Nephron progenitor cell (in vitro differentiated cells): ENCODE results near the gene IGFBP2.
A peak's percentile ranks its signal among the peaks of the same experiment; 100 is the strongest.

Source experiments
- DNase-seq: peaks from one replicate; pipeline ENCODE4 v3.0.0; 2021
- H3K27ac Mint-ChIP-seq: 2 replicates; pipeline ENCODE4 v1.8.0; 2021; ENCODE audit warnings: mild to moderate bottlenecking, moderate library complexity, mixed read lengths
- H3K27me3 Mint-ChIP-seq: 2 replicates; pipeline ENCODE4 v1.8.0; 2021; ENCODE audit warnings: mild to moderate bottlenecking, low read depth, mixed read lengths; ENCODE audit not compliant: poor library complexity
- H3K36me3 Mint-ChIP-seq: 2 replicates; pipeline ENCODE4 v1.8.0; 2021; ENCODE audit warnings: low read depth, mixed read lengths
- H3K4me1 Mint-ChIP-seq: 2 replicates; pipeline ENCODE4 v1.8.0; 2021; ENCODE audit warnings: mixed read lengths
- H3K4me3 Mint-ChIP-seq: 2 replicates; pipeline ENCODE4 v1.8.0; 2021; ENCODE audit warnings: mild to moderate bottlenecking, moderate library complexity, mixed read lengths
- H3K9me3 Mint-ChIP-seq: 2 replicates; pipeline ENCODE4 v1.8.0; 2021; ENCODE audit warnings: mild to moderate bottlenecking, moderate library complexity, mixed read lengths
- CTCF ChIP-seq: fragments of 200-600 bp; sonication (generic); IDR thresholded peaks from 2 replicates; pipeline ENCODE4 v1.5.0; 2021; ENCODE audit warnings: antibody characterized with exemption

The IGFBP2 gene

GRCh38 chr2:216674376-216674775, 41.2 kb downstream of the IGFBP2 start:
- TF ChIP-seq CTCF = no peak
- H3K27me3 Mint-ChIP-seq = peaks cover 14% of the 10 kb centered on the region
- no peaks in the 10 kb centered on the region for H3K9me3 Mint-ChIP-seq
- H3K4me1 Mint-ChIP-seq = peaks cover 19% of the 10 kb centered on the region
- no peak for DNase-seq
- H3K4me3 Mint-ChIP-seq = no peak overlapping the region
- peaks cover 62% of the 10 kb centered on the region for H3K36me3 Mint-ChIP-seq
- no peak overlapping the region for H3K27ac Mint-ChIP-seq

- H3K36me3 Mint-ChIP-seq = peaks cover 79% of the 10 kb centered on the region
- H3K9me3 Mint-ChIP-seq = no peaks in the 10 kb centered on the region
- H3K4me1 Mint-ChIP-seq = peaks cover 25% of the 10 kb centered on the region
- H3K27me3 Mint-ChIP-seq = peaks cover 10% of the 10 kb centered on the region
- no peak for TF ChIP-seq CTCF
- H3K4me3 Mint-ChIP-seq = no peak overlapping the region
- DNase-seq = no peak
- no peak overlapping the region for H3K27ac Mint-ChIP-seq
These were observed 43.4 kb downstream of the IGFBP2 start for GRCh38 chr2:216676630-216677029.

- Mint-ChIP-seq H3K27me3 (peaks cover 10% of the 10 kb centered on the region), H3K9me3 (no peaks in the 10 kb centered on the region), H3K4me3 (no peak overlapping the region), H3K27ac (no peak overlapping the region), H3K4me1 (peaks cover 34% of the 10 kb centered on the region), H3K36me3 (peaks cover 84% of the 10 kb centered on the region)
- TF ChIP-seq CTCF = no peak
- no peak for DNase-seq
These were observed 44.3 kb downstream of the IGFBP2 start for GRCh38 chr2:216677439-216678097.

GRCh38 chr2:216678098-216678465, 44.9 kb downstream of the IGFBP2 start:
- no peak for DNase-seq
- Mint-ChIP-seq H3K27ac (no peak overlapping the region), H3K4me3 (no peak overlapping the region), H3K36me3 (peaks cover 83% of the 10 kb centered on the region), H3K27me3 (peaks cover 10% of the 10 kb centered on the region), H3K9me3 (no peaks in the 10 kb centered on the region), H3K4me1 (peaks cover 35% of the 10 kb centered on the region)
- TF ChIP-seq CTCF = no peak

GRCh38 chr2:216678813-216679657, 45.8 kb downstream of the IGFBP2 start:
- no peak overlapping the region for H3K4me3 Mint-ChIP-seq
- peaks cover 9% of the 10 kb centered on the region for H3K27me3 Mint-ChIP-seq
- peaks cover 89% of the 10 kb centered on the region for H3K36me3 Mint-ChIP-seq
- peak overlapping the region; percentile 91 for H3K27ac Mint-ChIP-seq
- H3K4me1 Mint-ChIP-seq = peaks cover 44% of the 10 kb centered on the region
- no peak for DNase-seq
- no peaks in the 10 kb centered on the region for H3K9me3 Mint-ChIP-seq
- TF ChIP-seq CTCF = no peak

- no peak for TF ChIP-seq CTCF
- H3K27ac Mint-ChIP-seq = peak overlapping the region; percentile 91
- H3K4me3 Mint-ChIP-seq = no peak overlapping the region
- H3K27me3 Mint-ChIP-seq = peaks cover 10% of the 10 kb centered on the region
- no peaks in the 10 kb centered on the region for H3K9me3 Mint-ChIP-seq
- H3K36me3 Mint-ChIP-seq = peaks cover 89% of the 10 kb centered on the region
- no peak for DNase-seq
- peaks cover 50% of the 10 kb centered on the region for H3K4me1 Mint-ChIP-seq
These were observed 46.4 kb downstream of the IGFBP2 start for GRCh38 chr2:216679658-216680024.
